ENCODE results near the gene MGAM2. TPM values are rescaled to one million over a fixed set of nuclear protein-coding genes. Genes with fewer than 3 reads are reported as not detected.

MGAM2 gene
- total and polyA plus RNA-seq, 9 donors, result 0.05 to 0.20 (median 0.11) TPM; not detected in 2

GRCh38 chr7:142196066-142196840, 84.7 kb downstream of the MGAM2 start:
- Histone ChIP-seq H3K9me3 (no peaks in the 10 kb centered on the region), H3K4me3 (no peak overlapping the region), H3K27me3 (no peaks in the 10 kb centered on the region), H3K36me3 (no peaks in the 10 kb centered on the region), H3K27ac (no peak overlapping the region), H3K4me1 (ENCODE audit: insufficient read depth) (no peaks in the 10 kb centered on the region)
- no peak for DNase-seq
- intact Hi-C loops (cut with DNase I), result no loop called here
- 62 to 76% (median 69%) methylated on average over 9 of the region's 9 CpGs for WGBS, 3 donors
- TF ChIP-seq POLR2A (IDR thresholded peaks at IDR 0.05) (no peak), EP300 (IDR thresholded peaks at IDR 0.05) (no peak)
- TF ChIP-seq, protein P1, sequence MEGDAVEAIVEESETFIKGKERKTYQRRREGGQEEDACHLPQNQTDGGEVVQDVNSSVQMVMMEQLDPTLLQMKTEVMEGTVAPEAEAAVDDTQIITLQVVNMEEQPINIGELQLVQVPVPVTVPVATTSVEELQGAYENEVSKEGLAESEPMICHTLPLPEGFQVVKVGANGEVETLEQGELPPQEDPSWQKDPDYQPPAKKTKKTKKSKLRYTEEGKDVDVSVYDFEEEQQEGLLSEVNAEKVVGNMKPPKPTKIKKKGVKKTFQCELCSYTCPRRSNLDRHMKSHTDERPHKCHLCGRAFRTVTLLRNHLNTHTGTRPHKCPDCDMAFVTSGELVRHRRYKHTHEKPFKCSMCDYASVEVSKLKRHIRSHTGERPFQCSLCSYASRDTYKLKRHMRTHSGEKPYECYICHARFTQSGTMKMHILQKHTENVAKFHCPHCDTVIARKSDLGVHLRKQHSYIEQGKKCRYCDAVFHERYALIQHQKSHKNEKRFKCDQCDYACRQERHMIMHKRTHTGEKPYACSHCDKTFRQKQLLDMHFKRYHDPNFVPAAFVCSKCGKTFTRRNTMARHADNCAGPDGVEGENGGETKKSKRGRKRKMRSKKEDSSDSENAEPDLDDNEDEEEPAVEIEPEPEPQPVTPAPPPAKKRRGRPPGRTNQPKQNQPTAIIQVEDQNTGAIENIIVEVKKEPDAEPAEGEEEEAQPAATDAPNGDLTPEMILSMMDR (IDR thresholded peaks at IDR 0.05), result no peak

- no peak overlapping the region for H3K4me3 ChIP-seq
- no peaks in the 10 kb centered on the region for H3K27me3 ChIP-seq
- no peaks in the 10 kb centered on the region for H3K9me3 ChIP-seq
- H3K36me3 ChIP-seq, result no peaks in the 10 kb centered on the region
- H3K4me1 ChIP-seq (ENCODE audit: insufficient read depth), result no peaks in the 10 kb centered on the region
- intact Hi-C loops (cut with DNase I), result loop anchor here in 1 of 4 donors (10.0 kb wide), 1 partner anchor 795 kb away; no protein-coding TSS in a partner anchor
- TF ChIP-seq, protein P1 (IDR thresholded peaks at IDR 0.05), result no peak
- no peak for TF ChIP-seq POLR2A (IDR thresholded peaks at IDR 0.05)
- no peak for DNase-seq
- 71 to 90% (median 78%) methylated on average over 1 of the region's 1 CpG for WGBS, 3 donors
- no peak overlapping the region for H3K27ac ChIP-seq
Observed at GRCh38 chr7:142200206-142200605, 88.7 kb downstream of the MGAM2 start.

GRCh38 chr7:142228537-142229104, 117.1 kb downstream of the MGAM2 start:
- DNase-seq, result no peak
- Histone ChIP-seq H3K9me3 (no peaks in the 10 kb centered on the region), H3K4me1 (ENCODE audit: insufficient read depth) (no peaks in the 10 kb centered on the region), H3K4me3 (no peak overlapping the region), H3K27me3 (no peaks in the 10 kb centered on the region), H3K36me3 (no peaks in the 10 kb centered on the region), H3K27ac (no peak overlapping the region)
- TF ChIP-seq, protein P1 (IDR thresholded peaks at IDR 0.05), result no peak
- no peak for TF ChIP-seq EP300 (IDR thresholded peaks at IDR 0.05)
- no peak for TF ChIP-seq POLR2A (IDR thresholded peaks at IDR 0.05)
- intact Hi-C loops (cut with DNase I), result no loop called here
- WGBS, 3 donors, result 18 to 61% (median 56%) methylated on average over 1 of the region's 1 CpG

GRCh38 chr7:142231716-142232115, 120.2 kb downstream of the MGAM2 start:
- Histone ChIP-seq H3K4me3 (no peak overlapping the region), H3K27ac (no peak overlapping the region), H3K27me3 (no peaks in the 10 kb centered on the region), H3K36me3 (no peaks in the 10 kb centered on the region), H3K9me3 (no peaks in the 10 kb centered on the region), H3K4me1 (ENCODE audit: insufficient read depth) (no peaks in the 10 kb centered on the region)
- intact Hi-C loops (cut with DNase I), result no loop called here
- TF ChIP-seq POLR2A (IDR thresholded peaks at IDR 0.05), result no peak
- no peak for TF ChIP-seq EP300 (IDR thresholded peaks at IDR 0.05)
- TF ChIP-seq, protein P1 (IDR thresholded peaks at IDR 0.05), result no peak
- 25 to 35% (median 31%) methylated on average over 7 of the region's 7 CpGs for WGBS, 3 donors
- no peak for DNase-seq

Data from ovary (tissue), 9 donors.